Mesothelial cell of epicardium (in vitro differentiated cells): ENCODE results near the gene QRFP. TPM values are rescaled to one million over a fixed set of nuclear protein-coding genes. Genes with fewer than 3 reads are reported as not detected.

Source experiments
- DNase-seq, 2 experiments: peaks; one replicate each; pipeline ENCODE4 v3.0.0; 2021; ENCODE audit warnings: low spot score in 2 of 2; ENCODE audit not compliant: unreplicated experiment in 2 of 2
- H3K27ac Mint-ChIP-seq: 2 replicates; pipeline ENCODE4 v1.8.0; 2021; ENCODE audit warnings: mixed read lengths
- H3K27me3 Mint-ChIP-seq: 2 replicates; pipeline ENCODE4 v1.8.0; 2021; ENCODE audit warnings: low read depth, mixed read lengths
- H3K36me3 Mint-ChIP-seq: 2 replicates; pipeline ENCODE4 v1.8.0; 2021; ENCODE audit warnings: mixed read lengths
- H3K4me1 Mint-ChIP-seq: 2 replicates; pipeline ENCODE4 v1.8.0; 2021; ENCODE audit warnings: mixed read lengths
- H3K4me3 Mint-ChIP-seq: 2 replicates; pipeline ENCODE4 v1.8.0; 2021; ENCODE audit warnings: mild to moderate bottlenecking, moderate library complexity, mixed read lengths
- H3K9me3 Mint-ChIP-seq: 2 replicates; pipeline ENCODE4 v1.8.0; 2021; ENCODE audit warnings: mixed read lengths
- total RNA-seq: library from RNA; stranded (reverse); gene quantifications from 3 replicates; pipeline ENCODE4 v1.2.1, GENCODE V29; 2021
- TF ChIP-seq, protein P1 (sequence below): fragments of 200-600 bp; sonication (generic); IDR thresholded peaks from one replicate; pipeline ENCODE4 v1.5.0; 2021; ENCODE audit warnings: antibody characterized with exemption; ENCODE audit not compliant: unreplicated experiment

The QRFP gene
- total RNA-seq, 1 donor from 2014 or later: not detected

DNA sequence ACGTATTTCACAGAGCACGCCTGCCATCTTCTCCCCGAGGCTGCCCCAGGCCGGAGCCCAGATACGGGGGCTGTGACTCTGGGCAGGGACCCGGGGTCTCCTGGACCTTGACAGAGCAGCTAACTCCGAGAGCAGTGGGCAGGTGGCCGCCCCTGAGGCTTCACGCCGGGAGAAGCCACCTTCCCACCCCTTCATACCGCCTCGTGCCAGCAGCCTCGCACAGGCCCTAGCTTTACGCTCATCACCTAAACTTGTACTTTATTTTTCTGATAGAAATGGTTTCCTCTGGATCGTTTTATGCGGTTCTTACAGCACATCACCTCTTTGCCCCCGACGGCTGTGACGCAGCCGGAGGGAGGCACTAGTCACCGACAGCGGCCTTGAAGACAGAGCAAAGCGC is 9.6 kb downstream of the QRFP start:
- peaks cover 3% of the 10 kb centered on the region for H3K4me1 Mint-ChIP-seq
- DNase-seq: no peak
- H3K27ac Mint-ChIP-seq: no peak overlapping the region
- no peaks in the 10 kb centered on the region for H3K27me3 Mint-ChIP-seq
- no peaks in the 10 kb centered on the region for H3K9me3 Mint-ChIP-seq
- H3K4me3 Mint-ChIP-seq: no peak overlapping the region
- TF ChIP-seq, protein P1, sequence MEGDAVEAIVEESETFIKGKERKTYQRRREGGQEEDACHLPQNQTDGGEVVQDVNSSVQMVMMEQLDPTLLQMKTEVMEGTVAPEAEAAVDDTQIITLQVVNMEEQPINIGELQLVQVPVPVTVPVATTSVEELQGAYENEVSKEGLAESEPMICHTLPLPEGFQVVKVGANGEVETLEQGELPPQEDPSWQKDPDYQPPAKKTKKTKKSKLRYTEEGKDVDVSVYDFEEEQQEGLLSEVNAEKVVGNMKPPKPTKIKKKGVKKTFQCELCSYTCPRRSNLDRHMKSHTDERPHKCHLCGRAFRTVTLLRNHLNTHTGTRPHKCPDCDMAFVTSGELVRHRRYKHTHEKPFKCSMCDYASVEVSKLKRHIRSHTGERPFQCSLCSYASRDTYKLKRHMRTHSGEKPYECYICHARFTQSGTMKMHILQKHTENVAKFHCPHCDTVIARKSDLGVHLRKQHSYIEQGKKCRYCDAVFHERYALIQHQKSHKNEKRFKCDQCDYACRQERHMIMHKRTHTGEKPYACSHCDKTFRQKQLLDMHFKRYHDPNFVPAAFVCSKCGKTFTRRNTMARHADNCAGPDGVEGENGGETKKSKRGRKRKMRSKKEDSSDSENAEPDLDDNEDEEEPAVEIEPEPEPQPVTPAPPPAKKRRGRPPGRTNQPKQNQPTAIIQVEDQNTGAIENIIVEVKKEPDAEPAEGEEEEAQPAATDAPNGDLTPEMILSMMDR: no peak
- peaks cover 30% of the 10 kb centered on the region for H3K36me3 Mint-ChIP-seq

DNA sequence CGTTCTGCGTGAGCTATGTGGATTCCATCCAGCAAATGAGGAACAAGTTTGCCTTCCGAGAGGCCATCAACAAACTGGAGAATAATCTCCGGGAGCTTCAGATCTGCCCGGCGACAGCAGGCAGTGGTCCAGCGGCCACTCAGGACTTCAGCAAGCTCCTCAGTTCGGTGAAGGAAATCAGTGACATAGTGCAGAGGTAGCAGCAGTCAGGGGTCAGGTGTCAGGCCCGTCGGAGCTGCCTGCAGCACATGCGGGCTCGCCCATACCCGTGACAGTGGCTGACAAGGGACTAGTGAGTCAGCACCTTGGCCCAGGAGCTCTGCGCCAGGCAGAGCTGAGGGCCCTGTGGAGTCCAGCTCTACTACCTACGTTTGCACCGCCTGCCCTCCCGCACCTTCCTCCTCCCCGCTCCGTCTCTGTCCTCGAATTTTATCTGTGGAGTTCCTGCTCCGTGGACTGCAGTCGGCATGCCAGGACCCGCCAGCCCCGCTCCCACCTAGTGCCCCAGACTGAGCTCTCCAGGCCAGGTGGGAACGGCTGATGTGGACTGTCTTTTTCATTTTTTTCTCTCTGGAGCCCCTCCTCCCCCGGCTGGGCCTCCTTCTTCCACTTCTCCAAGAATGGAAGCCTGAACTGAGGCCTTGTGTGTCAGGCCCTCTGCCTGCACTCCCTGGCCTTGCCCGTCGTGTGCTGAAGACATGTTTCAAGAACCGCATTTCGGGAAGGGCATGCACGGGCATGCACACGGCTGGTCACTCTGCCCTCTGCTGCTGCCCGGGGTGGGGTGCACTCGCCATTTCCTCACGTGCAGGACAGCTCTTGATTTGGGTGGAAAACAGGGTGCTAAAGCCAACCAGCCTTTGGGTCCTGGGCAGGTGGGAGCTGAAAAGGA is 10.9 kb downstream of the QRFP start:
- TF ChIP-seq, protein P1: no peak
- Mint-ChIP-seq H3K4me1 (peaks cover 3% of the 10 kb centered on the region), H3K9me3 (no peaks in the 10 kb centered on the region), H3K27me3 (no peaks in the 10 kb centered on the region), H3K4me3 (no peak overlapping the region), H3K36me3 (peaks cover 39% of the 10 kb centered on the region), H3K27ac (peak overlapping the region; percentile 34)
- DNase-seq: no peak

DNA sequence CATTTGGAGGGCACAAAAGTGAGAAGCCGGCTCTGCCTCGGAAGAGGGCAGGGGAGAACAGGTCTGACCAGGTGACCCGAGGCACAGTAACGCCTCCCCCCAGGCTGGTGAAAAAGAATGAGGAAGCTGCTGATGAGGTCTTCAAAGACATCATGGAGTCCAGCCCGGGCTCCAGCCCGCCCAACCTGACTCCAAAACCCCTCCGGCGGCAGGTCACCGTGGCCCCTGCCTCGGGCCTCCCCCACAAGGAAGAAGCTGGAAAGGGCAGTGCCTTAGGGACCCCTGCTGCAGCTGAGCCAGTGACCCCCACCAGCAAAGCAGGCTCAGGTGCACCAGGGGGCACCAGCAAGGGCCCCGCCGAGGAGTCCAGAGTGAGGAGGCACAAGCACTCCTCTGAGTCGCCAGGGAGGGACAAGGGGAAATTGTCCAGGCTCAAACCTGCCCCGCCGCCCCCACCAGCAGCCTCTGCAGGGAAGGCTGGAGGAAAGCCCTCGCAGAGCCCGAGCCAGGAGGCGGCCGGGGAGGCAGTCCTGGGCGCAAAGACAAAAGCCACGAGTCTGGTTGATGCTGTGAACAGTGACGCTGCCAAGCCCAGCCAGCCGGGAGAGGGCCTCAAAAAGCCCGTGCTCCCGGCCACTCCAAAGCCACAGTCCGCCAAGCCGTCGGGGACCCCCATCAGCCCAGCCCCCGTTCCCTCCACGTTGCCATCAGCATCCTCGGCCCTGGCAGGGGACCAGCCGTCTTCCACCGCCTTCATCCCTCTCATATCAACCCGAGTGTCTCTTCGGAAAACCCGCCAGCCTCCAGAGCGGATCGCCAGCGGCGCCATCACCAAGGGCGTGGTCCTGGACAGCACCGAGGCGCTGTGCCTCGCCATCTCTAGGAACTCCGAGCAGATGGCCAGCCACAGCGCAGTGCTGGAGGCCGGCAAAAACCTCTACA is 11.8 kb downstream of the QRFP start:
- H3K4me3 Mint-ChIP-seq: no peak overlapping the region
- H3K27ac Mint-ChIP-seq: no peak overlapping the region
- TF ChIP-seq, protein P1: no peak
- H3K36me3 Mint-ChIP-seq: peaks cover 43% of the 10 kb centered on the region
- H3K27me3 Mint-ChIP-seq: no peaks in the 10 kb centered on the region
- DNase-seq: no peak
- H3K4me1 Mint-ChIP-seq: peaks cover 3% of the 10 kb centered on the region
- H3K9me3 Mint-ChIP-seq: no peaks in the 10 kb centered on the region

DNA sequence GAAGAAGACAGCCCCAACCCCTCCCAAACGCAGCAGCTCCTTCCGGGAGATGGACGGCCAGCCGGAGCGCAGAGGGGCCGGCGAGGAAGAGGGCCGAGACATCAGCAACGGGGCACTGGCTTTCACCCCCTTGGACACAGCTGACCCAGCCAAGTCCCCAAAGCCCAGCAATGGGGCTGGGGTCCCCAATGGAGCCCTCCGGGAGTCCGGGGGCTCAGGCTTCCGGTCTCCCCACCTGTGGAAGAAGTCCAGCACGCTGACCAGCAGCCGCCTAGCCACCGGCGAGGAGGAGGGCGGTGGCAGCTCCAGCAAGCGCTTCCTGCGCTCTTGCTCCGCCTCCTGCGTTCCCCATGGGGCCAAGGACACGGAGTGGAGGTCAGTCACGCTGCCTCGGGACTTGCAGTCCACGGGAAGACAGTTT is 12.5 kb downstream of the QRFP start:
- no peaks in the 10 kb centered on the region for H3K9me3 Mint-ChIP-seq
- H3K27ac Mint-ChIP-seq: no peak overlapping the region
- peaks cover 50% of the 10 kb centered on the region for H3K36me3 Mint-ChIP-seq
- H3K4me3 Mint-ChIP-seq: no peak overlapping the region
- DNase-seq: no peak
- peaks cover 3% of the 10 kb centered on the region for H3K4me1 Mint-ChIP-seq
- TF ChIP-seq, protein P1: no peak
- no peaks in the 10 kb centered on the region for H3K27me3 Mint-ChIP-seq

DNA sequence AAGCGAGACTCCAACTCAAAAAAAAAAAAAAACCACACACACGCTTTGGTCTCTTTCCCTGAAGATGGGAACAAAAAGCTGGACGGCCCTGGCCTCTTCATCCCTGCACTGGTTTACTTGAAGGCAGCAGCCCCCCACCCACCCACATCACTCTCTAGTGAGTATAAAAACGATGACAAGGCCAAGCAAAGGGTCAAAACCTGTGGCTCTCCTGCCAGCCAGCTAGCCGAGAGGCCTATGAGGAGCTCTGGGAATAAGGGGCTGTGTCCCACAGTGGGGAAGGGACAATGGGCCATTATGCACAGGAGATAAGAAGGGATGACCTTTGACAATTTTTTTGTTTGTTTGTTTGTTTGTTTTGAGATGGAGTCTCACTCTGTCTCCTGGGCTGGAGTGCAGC is 13.1 kb downstream of the QRFP start:
- Mint-ChIP-seq H3K4me3 (no peak overlapping the region), H3K36me3 (peaks cover 49% of the 10 kb centered on the region), H3K4me1 (peaks cover 3% of the 10 kb centered on the region), H3K27ac (no peak overlapping the region), H3K9me3 (no peaks in the 10 kb centered on the region), H3K27me3 (no peaks in the 10 kb centered on the region)
- TF ChIP-seq, protein P1: no peak
- DNase-seq: no peak
